ENCODE data around the gene PPARG.

PPARG gene

GRCh38 chr3:12392101-12392878, 103.4 kb downstream of the PPARG start:
- Histone ChIP-seq H3K36me3 (ENCODE audit: insufficient read depth, low read length) (no peaks in the 10 kb centered on the region), H3K9me3 (ENCODE audit: insufficient read depth, low read length, severe bottlenecking) (no peaks in the 10 kb centered on the region), H3K79me2 (ENCODE audit: insufficient read depth, low read length) (no peaks in the 10 kb centered on the region), H2AFZ (ENCODE audit: low read depth, low read length) (no peak overlapping the region), H4K20me1 (ENCODE audit: insufficient read depth, low read length) (no peaks in the 10 kb centered on the region), H3K4me3 (ENCODE audit: low read depth in 1 of 2, low read length in 2 of 2) (no peak overlapping the region), H3K27me3 (ENCODE audit: insufficient read depth, low read length, poor library complexity) (no peaks in the 10 kb centered on the region), H3K4me1 (ENCODE audit: insufficient read depth, low read length) (peaks cover 26% of the 10 kb centered on the region), H3K4me2 (ENCODE audit: insufficient read depth, low read length) (no peak overlapping the region), H3K9ac (ENCODE audit: low read depth, low read length) (no peak overlapping the region), H3K27ac (ENCODE audit: low read length) (no peak overlapping the region)
- no peak for ATAC-seq (ENCODE audit: insufficient read depth, low read depth)
- TF ChIP-seq EZH2 (IDR thresholded peaks at IDR 0.05; ENCODE audit: borderline replicate concordance, low read depth, low read length, severe bottlenecking) = no peak
- TF ChIP-seq, protein P1, sequence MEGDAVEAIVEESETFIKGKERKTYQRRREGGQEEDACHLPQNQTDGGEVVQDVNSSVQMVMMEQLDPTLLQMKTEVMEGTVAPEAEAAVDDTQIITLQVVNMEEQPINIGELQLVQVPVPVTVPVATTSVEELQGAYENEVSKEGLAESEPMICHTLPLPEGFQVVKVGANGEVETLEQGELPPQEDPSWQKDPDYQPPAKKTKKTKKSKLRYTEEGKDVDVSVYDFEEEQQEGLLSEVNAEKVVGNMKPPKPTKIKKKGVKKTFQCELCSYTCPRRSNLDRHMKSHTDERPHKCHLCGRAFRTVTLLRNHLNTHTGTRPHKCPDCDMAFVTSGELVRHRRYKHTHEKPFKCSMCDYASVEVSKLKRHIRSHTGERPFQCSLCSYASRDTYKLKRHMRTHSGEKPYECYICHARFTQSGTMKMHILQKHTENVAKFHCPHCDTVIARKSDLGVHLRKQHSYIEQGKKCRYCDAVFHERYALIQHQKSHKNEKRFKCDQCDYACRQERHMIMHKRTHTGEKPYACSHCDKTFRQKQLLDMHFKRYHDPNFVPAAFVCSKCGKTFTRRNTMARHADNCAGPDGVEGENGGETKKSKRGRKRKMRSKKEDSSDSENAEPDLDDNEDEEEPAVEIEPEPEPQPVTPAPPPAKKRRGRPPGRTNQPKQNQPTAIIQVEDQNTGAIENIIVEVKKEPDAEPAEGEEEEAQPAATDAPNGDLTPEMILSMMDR (IDR thresholded peaks at IDR 0.05; ENCODE audit: borderline replicate concordance, extremely low read depth, low read length, poor library complexity, severe bottlenecking) = no peak
- DNase-seq = no peak

DNA sequence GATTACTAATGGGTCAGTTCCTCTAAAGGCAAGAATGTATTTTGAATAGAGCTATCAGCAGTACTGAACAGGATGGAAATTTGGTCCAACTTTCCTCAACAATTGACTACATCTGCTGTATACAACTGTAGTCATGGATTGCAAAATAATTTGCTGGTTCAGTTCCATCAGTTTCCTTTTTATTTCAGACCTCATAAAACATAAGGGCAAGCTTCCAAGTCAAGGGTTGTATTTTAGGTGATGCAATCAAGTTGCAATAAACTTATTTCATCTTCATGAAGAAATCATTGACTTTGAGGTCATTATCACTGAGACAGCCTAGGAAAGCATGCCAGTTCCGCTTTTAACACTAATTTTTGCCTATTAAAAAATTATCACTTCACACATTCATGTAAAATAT, 105.0 kb downstream of the PPARG start:
- peaks cover 26% of the 10 kb centered on the region for H3K4me1 ChIP-seq (ENCODE audit: insufficient read depth, low read length)
- H4K20me1 ChIP-seq (ENCODE audit: insufficient read depth, low read length) = no peaks in the 10 kb centered on the region
- H3K36me3 ChIP-seq (ENCODE audit: insufficient read depth, low read length) = no peaks in the 10 kb centered on the region
- H3K79me2 ChIP-seq (ENCODE audit: insufficient read depth, low read length) = no peaks in the 10 kb centered on the region
- H3K9me3 ChIP-seq (ENCODE audit: insufficient read depth, low read length, severe bottlenecking) = no peaks in the 10 kb centered on the region
- DNase-seq (no peak), ATAC-seq (ENCODE audit: insufficient read depth, low read depth) (no peak)
- H2AFZ ChIP-seq (ENCODE audit: low read depth, low read length) = no peak overlapping the region
- TF ChIP-seq EZH2 (IDR thresholded peaks at IDR 0.05; ENCODE audit: borderline replicate concordance, low read depth, low read length, severe bottlenecking) = no peak
- TF ChIP-seq, protein P1 (IDR thresholded peaks at IDR 0.05; ENCODE audit: borderline replicate concordance, extremely low read depth, low read length, poor library complexity, severe bottlenecking) = no peak
- H3K27me3 ChIP-seq (ENCODE audit: insufficient read depth, low read length, poor library complexity) = no peaks in the 10 kb centered on the region
- H3K9ac ChIP-seq (ENCODE audit: low read depth, low read length) = no peak overlapping the region
- H3K4me3 ChIP-seq (ENCODE audit: low read depth in 1 of 2, low read length in 2 of 2) = no peak overlapping the region
- H3K4me2 ChIP-seq (ENCODE audit: insufficient read depth, low read length) = no peak overlapping the region
- peak overlapping the region; percentile 9; the same call in 1 of the 2 replicates for H3K27ac ChIP-seq (ENCODE audit: low read length)

DNA sequence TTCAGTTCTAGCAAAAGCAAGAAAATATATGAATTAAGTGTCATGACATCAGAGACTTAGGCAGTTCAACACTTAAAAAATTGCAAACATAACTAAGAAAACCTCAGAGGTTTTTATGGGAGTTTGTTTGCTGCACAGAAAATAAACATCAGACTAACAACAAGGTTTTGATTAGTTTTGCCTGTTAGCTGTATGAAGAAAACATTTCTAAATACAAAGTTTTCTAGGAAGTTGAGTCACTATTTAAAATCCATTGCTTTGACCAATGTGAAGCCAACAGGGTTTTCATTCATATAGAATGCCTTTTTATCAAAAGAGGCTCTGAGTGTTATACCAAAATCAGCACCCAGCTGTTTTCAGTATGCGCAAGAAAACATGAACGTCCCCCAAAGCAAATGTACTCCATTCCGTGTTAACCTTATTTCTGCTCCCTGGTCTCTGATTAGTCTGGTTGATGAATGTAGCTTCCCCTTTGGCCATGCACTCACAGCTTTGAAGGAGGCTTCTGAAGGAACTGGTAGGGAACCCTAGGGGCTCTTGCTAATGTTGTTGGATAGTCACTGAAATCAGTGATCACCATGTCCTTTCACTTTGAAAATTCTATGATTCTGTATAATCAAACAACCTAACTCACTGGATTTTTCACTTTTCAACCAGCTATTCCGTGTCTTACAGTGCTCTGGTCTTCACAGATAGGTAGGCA, 105.8 kb downstream of the PPARG start:
- no peak overlapping the region for H3K4me2 ChIP-seq (ENCODE audit: insufficient read depth, low read length)
- H3K4me3 ChIP-seq (ENCODE audit: low read depth in 1 of 2, low read length in 2 of 2) = no peak overlapping the region
- TF ChIP-seq, protein P1 (IDR thresholded peaks at IDR 0.05; ENCODE audit: borderline replicate concordance, extremely low read depth, low read length, poor library complexity, severe bottlenecking) = no peak
- TF ChIP-seq EZH2 (IDR thresholded peaks at IDR 0.05; ENCODE audit: borderline replicate concordance, low read depth, low read length, severe bottlenecking) = no peak
- H4K20me1 ChIP-seq (ENCODE audit: insufficient read depth, low read length) = no peaks in the 10 kb centered on the region
- peaks cover 26% of the 10 kb centered on the region for H3K4me1 ChIP-seq (ENCODE audit: insufficient read depth, low read length)
- no peaks in the 10 kb centered on the region for H3K27me3 ChIP-seq (ENCODE audit: insufficient read depth, low read length, poor library complexity)
- no peak overlapping the region for H3K27ac ChIP-seq (ENCODE audit: low read length)
- H3K9me3 ChIP-seq (ENCODE audit: insufficient read depth, low read length, severe bottlenecking) = no peaks in the 10 kb centered on the region
- ATAC-seq (ENCODE audit: insufficient read depth, low read depth) (no peak), DNase-seq (no peak)
- H3K36me3 ChIP-seq (ENCODE audit: insufficient read depth, low read length) = no peaks in the 10 kb centered on the region
- no peaks in the 10 kb centered on the region for H3K79me2 ChIP-seq (ENCODE audit: insufficient read depth, low read length)
- H2AFZ ChIP-seq (ENCODE audit: low read depth, low read length) = peak overlapping the region; percentile 50
- no peak overlapping the region for H3K9ac ChIP-seq (ENCODE audit: low read depth, low read length)
